ENCODE results near the gene TBL1XR1.

TBL1XR1 gene

DNA sequence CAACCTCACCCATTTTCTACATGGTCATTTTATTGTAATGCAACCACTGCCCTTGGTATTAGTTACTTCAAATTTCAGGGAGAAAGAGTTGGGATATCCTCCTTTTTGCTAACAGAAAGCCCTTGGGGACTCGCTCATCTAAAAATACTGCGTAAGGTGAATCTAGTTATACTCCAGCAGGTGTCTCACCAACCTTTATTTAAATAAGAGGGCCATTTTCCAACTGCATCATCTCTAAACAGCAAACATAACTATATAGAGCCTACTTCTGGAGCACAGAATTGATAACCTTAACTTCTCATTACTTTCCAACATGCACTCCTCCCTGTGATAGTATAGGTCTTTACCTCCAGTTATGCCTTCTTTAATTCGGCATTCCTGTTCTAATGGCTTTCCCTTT, 77.5 kb downstream of the TBL1XR1 start:
- no peaks in the 10 kb centered on the region for H3K36me3 ChIP-seq (ENCODE audit: control insufficient read depth, insufficient read depth, low read length)
- H3K4me3 ChIP-seq (ENCODE audit: insufficient read depth, low read depth, low read length, poor library complexity, severe bottlenecking): no peak overlapping the region

DNA sequence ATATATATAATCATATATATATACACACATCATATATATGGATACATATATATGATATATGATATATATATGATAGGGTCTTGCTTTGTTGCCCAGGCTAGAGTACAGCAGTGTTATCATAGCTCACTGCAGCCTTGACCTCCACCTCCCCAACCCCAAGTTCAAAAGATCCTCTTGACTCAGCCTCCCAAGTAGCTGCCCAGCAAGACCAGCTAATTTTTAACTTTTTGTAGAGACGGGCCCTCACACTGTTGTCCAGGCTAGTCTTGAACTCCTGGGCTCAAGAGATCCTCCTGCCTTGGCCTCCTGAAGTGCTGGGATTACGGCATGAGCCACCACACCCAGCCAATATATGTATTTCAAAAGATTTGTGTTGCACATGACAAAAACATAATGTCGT, 83.0 kb downstream of the TBL1XR1 start:
- no peak for DNase-seq
- Histone ChIP-seq H3K27me3 (replicated peaks; ENCODE audit: control insufficient read depth, insufficient read depth, low read length, poor library complexity, severe bottlenecking) (no peaks in the 10 kb centered on the region), H3K36me3 (ENCODE audit: control insufficient read depth, insufficient read depth, low read length) (no peaks in the 10 kb centered on the region), H3K4me3 (ENCODE audit: insufficient read depth, low read depth, low read length, poor library complexity, severe bottlenecking) (no peak overlapping the region), H3K27ac (ENCODE audit: insufficient read depth, low read length, poor library complexity, severe bottlenecking) (no peak overlapping the region), H3K4me1 (ENCODE audit: control insufficient read depth, insufficient read depth, low read length, poor library complexity, severe bottlenecking) (peaks cover 3% of the 10 kb centered on the region), H3K9me3 (ENCODE audit: control insufficient read depth, low read length) (no peaks in the 10 kb centered on the region)

More for the DNA sequence above, 77.5 kb downstream of the TBL1XR1 start:
- H3K27ac ChIP-seq (ENCODE audit: insufficient read depth, low read length, poor library complexity, severe bottlenecking): no peak overlapping the region
- H3K9me3 ChIP-seq (ENCODE audit: control insufficient read depth, low read length): no peaks in the 10 kb centered on the region
- H3K4me1 ChIP-seq (ENCODE audit: control insufficient read depth, insufficient read depth, low read length, poor library complexity, severe bottlenecking): no peaks in the 10 kb centered on the region
- no peaks in the 10 kb centered on the region for H3K27me3 ChIP-seq (replicated peaks; ENCODE audit: control insufficient read depth, insufficient read depth, low read length, poor library complexity, severe bottlenecking)
- no peak for DNase-seq

DNA sequence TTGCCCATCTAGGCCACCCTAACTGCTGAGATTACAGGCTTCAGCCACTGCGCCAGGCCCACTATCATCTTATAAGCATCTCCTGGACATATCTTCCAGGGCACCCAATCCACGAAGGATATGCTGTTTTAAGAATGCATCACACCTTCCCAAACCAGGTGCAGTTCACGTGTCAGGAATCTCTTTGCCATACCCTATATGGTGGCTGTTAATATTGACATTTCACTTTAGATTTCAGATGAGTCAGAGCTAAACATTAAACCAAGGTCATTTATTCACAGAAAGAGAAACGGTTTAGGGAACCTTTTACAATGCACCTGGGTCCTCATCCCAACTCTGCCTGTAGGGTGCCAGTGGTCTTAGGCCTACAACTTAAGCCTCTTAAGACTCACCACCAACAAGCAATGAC, 85.7 kb downstream of the TBL1XR1 start:
- no peak overlapping the region for H3K27ac ChIP-seq (ENCODE audit: insufficient read depth, low read length, poor library complexity, severe bottlenecking)

DNA sequence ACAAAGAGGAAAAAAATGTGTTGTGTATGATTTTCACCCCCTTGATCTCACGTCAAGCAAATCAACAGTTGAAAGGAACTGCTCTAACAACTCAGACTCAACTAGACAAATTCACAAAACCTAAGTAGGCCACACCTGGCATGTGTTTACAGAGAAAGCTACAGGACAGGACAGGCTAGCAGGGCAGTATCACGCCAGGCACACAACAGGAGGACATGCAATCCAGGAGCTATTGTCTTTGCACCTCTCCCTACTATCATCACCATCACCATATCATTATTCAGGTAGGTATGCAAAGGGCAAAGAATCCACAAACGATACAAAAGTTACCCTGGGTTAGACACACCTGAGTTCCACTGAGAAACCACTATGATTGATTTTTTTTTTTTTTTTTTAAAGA, 86.4 kb downstream of the TBL1XR1 start:
- H3K4me1 ChIP-seq (ENCODE audit: control insufficient read depth, insufficient read depth, low read length, poor library complexity, severe bottlenecking): peaks cover 3% of the 10 kb centered on the region
- no peaks in the 10 kb centered on the region for H3K27me3 ChIP-seq (replicated peaks; ENCODE audit: control insufficient read depth, insufficient read depth, low read length, poor library complexity, severe bottlenecking)
- H3K4me3 ChIP-seq (ENCODE audit: insufficient read depth, low read depth, low read length, poor library complexity, severe bottlenecking): no peak overlapping the region
- no peaks in the 10 kb centered on the region for H3K36me3 ChIP-seq (ENCODE audit: control insufficient read depth, insufficient read depth, low read length)
- no peak overlapping the region for H3K27ac ChIP-seq (ENCODE audit: insufficient read depth, low read length, poor library complexity, severe bottlenecking)
- H3K9me3 ChIP-seq (ENCODE audit: control insufficient read depth, low read length): no peaks in the 10 kb centered on the region
- DNase-seq: no peak

More for the DNA sequence above, 85.7 kb downstream of the TBL1XR1 start:
- Histone ChIP-seq H3K4me1 (ENCODE audit: control insufficient read depth, insufficient read depth, low read length, poor library complexity, severe bottlenecking) (peaks cover 3% of the 10 kb centered on the region), H3K9me3 (ENCODE audit: control insufficient read depth, low read length) (no peaks in the 10 kb centered on the region), H3K4me3 (ENCODE audit: insufficient read depth, low read depth, low read length, poor library complexity, severe bottlenecking) (no peak overlapping the region), H3K27me3 (replicated peaks; ENCODE audit: control insufficient read depth, insufficient read depth, low read length, poor library complexity, severe bottlenecking) (no peaks in the 10 kb centered on the region), H3K36me3 (ENCODE audit: control insufficient read depth, insufficient read depth, low read length) (no peaks in the 10 kb centered on the region)
- no peak for DNase-seq

DNA sequence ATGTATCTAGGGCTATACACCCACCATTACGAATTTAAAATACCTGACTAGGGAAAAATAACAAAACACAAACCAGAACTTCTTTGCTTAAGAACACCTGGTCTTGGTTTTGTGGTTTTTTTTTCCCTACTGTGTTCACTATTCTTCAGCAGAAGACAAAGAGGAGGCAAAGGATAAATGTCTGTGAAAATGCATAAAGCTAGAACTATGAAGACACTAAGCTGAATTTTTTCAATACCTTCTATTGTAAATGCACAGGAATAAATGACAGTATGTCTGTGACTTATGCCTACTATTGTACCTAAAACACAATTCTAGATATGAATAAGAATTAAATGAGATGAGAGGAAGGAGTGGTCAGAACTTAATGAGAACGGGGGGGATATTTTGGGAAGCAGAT, 86.9 kb downstream of the TBL1XR1 start:
- H3K4me1 ChIP-seq (ENCODE audit: control insufficient read depth, insufficient read depth, low read length, poor library complexity, severe bottlenecking): peaks cover 6% of the 10 kb centered on the region
- no peaks in the 10 kb centered on the region for H3K36me3 ChIP-seq (ENCODE audit: control insufficient read depth, insufficient read depth, low read length)
- no peak overlapping the region for H3K4me3 ChIP-seq (ENCODE audit: insufficient read depth, low read depth, low read length, poor library complexity, severe bottlenecking)
- DNase-seq: no peak
- H3K27ac ChIP-seq (ENCODE audit: insufficient read depth, low read length, poor library complexity, severe bottlenecking): no peak overlapping the region
- no peaks in the 10 kb centered on the region for H3K9me3 ChIP-seq (ENCODE audit: control insufficient read depth, low read length)
- no peaks in the 10 kb centered on the region for H3K27me3 ChIP-seq (replicated peaks; ENCODE audit: control insufficient read depth, insufficient read depth, low read length, poor library complexity, severe bottlenecking)

DNA sequence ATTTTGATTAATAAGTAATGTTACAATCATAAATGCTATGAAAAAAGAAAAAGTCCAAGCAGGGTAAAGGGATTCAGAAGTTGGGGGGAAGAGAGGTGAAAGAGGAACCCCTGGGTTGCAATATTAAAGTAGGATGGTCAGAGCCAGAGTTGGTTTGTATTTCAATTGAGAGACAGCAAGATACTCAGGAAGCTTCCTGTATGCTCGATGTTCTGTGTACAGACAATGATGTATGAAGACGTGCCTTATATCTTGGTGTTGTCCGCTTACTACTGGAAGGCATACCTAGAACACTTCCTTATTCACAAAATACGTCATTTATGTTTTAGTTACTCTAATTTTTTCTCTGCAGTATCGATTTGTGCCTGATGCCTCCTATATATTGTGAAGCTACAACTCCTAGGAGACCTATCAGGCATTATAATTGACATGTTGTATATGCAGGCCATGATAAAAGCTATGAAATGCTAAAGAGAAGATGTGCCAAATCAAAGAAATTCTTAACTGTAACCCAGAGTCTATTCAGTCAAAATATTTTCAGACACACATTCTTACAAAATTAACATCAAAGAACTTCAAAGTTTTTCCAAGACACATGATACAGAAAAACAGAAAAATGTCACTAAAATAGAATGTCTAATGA, 87.5 kb downstream of the TBL1XR1 start:
- no peak for DNase-seq
- Histone ChIP-seq H3K4me1 (ENCODE audit: control insufficient read depth, insufficient read depth, low read length, poor library complexity, severe bottlenecking) (peaks cover 7% of the 10 kb centered on the region), H3K27ac (ENCODE audit: insufficient read depth, low read length, poor library complexity, severe bottlenecking) (no peak overlapping the region), H3K4me3 (ENCODE audit: insufficient read depth, low read depth, low read length, poor library complexity, severe bottlenecking) (no peak overlapping the region), H3K27me3 (replicated peaks; ENCODE audit: control insufficient read depth, insufficient read depth, low read length, poor library complexity, severe bottlenecking) (no peaks in the 10 kb centered on the region), H3K9me3 (ENCODE audit: control insufficient read depth, low read length) (no peaks in the 10 kb centered on the region), H3K36me3 (ENCODE audit: control insufficient read depth, insufficient read depth, low read length) (no peaks in the 10 kb centered on the region)

DNA sequence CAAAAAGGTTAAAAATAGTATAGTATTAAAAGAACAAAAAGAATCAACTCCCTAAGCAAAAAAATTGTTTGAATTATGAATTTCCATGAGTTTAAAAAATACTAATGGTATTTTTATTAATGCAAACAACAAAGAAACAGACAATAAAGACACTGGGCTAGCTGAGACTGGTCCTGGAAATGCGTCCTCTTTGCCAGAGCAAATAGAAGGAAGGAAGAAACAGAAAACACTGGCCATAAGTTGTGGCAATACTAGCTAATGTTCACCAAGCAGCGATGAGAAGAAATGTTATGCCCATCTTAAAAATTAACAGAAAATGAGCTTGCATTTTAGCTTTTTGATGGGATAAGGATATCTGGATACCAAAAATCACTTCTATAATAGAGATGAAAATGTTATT, 88.6 kb downstream of the TBL1XR1 start:
- Histone ChIP-seq H3K4me3 (ENCODE audit: insufficient read depth, low read depth, low read length, poor library complexity, severe bottlenecking) (no peak overlapping the region), H3K27me3 (replicated peaks; ENCODE audit: control insufficient read depth, insufficient read depth, low read length, poor library complexity, severe bottlenecking) (no peaks in the 10 kb centered on the region), H3K4me1 (ENCODE audit: control insufficient read depth, insufficient read depth, low read length, poor library complexity, severe bottlenecking) (peaks cover 7% of the 10 kb centered on the region), H3K27ac (ENCODE audit: insufficient read depth, low read length, poor library complexity, severe bottlenecking) (no peak overlapping the region), H3K9me3 (ENCODE audit: control insufficient read depth, low read length) (no peaks in the 10 kb centered on the region), H3K36me3 (ENCODE audit: control insufficient read depth, insufficient read depth, low read length) (no peaks in the 10 kb centered on the region)
- no peak for DNase-seq

DNA sequence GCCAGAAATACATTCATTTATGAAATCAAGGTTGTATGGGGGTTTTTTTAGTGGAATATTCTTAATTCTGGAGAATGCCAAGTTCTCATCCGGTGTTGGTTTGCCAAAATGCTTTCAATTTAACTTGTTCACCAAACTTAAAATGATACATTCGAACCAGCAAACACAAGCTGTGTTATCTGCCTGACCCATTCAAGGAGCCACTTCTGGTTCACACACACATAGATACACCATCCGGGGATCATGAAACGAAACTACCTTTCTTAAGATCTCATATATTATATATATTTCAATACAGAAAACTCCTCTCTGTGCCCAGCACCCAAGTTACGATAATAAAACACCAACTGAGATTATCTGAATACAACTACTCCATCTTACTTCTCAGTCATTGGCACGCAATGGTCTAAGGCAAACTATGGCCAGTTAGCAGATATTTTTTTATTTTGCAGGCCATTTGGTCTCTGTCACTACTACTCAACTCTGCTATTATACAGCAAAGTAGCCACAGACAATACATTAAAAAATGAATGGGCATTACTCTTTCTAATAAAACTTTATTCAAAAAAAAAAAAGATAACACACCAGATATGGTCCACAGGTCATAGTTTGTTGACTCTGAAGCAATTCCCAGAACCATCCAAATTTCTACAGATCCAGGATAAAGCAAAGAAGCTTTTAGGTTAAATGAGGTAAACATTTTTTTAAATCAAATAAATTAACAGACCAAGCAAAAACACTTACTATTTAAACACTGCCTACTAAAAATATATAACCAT, 89.6 kb downstream of the TBL1XR1 start:
- Histone ChIP-seq H3K4me1 (ENCODE audit: control insufficient read depth, insufficient read depth, low read length, poor library complexity, severe bottlenecking) (peaks cover 7% of the 10 kb centered on the region), H3K4me3 (ENCODE audit: insufficient read depth, low read depth, low read length, poor library complexity, severe bottlenecking) (no peak overlapping the region), H3K27ac (ENCODE audit: insufficient read depth, low read length, poor library complexity, severe bottlenecking) (no peak overlapping the region), H3K9me3 (ENCODE audit: control insufficient read depth, low read length) (no peaks in the 10 kb centered on the region), H3K27me3 (replicated peaks; ENCODE audit: control insufficient read depth, insufficient read depth, low read length, poor library complexity, severe bottlenecking) (no peaks in the 10 kb centered on the region), H3K36me3 (ENCODE audit: control insufficient read depth, insufficient read depth, low read length) (no peaks in the 10 kb centered on the region)
- DNase-seq: no peak

DNA sequence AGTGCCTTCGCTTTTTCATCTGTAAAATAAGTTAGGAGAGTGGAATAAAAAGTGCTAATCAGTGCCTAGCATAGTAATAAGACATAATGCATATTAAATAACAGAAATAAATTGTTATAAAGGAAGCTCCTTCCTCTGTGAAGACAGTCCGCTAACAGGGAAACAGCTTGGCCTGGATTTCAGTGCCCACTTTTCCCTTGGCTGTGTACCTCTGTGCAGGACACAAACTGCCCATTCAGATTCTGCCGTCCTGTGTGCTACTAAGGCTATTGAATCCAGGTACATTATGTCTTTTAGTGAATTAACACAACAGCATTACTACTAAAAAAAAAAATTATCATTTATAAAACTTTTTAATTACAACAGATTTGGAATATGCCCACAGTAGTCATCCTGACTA, 90.7 kb downstream of the TBL1XR1 start:
- Histone ChIP-seq H3K36me3 (ENCODE audit: control insufficient read depth, insufficient read depth, low read length) (no peaks in the 10 kb centered on the region), H3K4me3 (ENCODE audit: insufficient read depth, low read depth, low read length, poor library complexity, severe bottlenecking) (no peak overlapping the region), H3K4me1 (ENCODE audit: control insufficient read depth, insufficient read depth, low read length, poor library complexity, severe bottlenecking) (peaks cover 7% of the 10 kb centered on the region), H3K27ac (ENCODE audit: insufficient read depth, low read length, poor library complexity, severe bottlenecking) (no peak overlapping the region), H3K9me3 (ENCODE audit: control insufficient read depth, low read length) (no peaks in the 10 kb centered on the region), H3K27me3 (replicated peaks; ENCODE audit: control insufficient read depth, insufficient read depth, low read length, poor library complexity, severe bottlenecking) (no peaks in the 10 kb centered on the region)
- DNase-seq: no peak

DNA sequence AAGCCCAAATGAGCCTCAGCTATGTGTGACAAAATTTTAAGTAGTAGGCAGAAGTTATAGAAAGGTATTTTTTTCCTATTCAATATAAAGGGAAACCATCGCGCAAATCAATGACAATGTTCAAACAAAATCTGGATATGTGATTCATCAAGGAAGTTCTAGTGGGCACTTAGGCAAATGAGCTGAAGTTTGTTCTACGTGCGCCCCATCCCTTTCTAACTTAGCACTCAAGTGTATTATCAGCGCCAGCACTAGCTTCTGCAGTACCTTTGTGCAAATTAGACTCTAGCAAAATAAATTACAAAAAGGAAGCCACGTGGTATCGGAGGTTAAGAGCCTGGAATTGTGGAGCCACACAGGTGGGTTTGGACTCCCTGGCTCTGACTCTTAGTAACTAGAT, 91.1 kb downstream of the TBL1XR1 start:
- Histone ChIP-seq H3K4me1 (ENCODE audit: control insufficient read depth, insufficient read depth, low read length, poor library complexity, severe bottlenecking) (peaks cover 7% of the 10 kb centered on the region), H3K27me3 (replicated peaks; ENCODE audit: control insufficient read depth, insufficient read depth, low read length, poor library complexity, severe bottlenecking) (no peaks in the 10 kb centered on the region), H3K4me3 (ENCODE audit: insufficient read depth, low read depth, low read length, poor library complexity, severe bottlenecking) (no peak overlapping the region), H3K27ac (ENCODE audit: insufficient read depth, low read length, poor library complexity, severe bottlenecking) (no peak overlapping the region), H3K9me3 (ENCODE audit: control insufficient read depth, low read length) (no peaks in the 10 kb centered on the region), H3K36me3 (ENCODE audit: control insufficient read depth, insufficient read depth, low read length) (no peaks in the 10 kb centered on the region)
- DNase-seq: no peak
